Hepatocyte (in vitro differentiated cells): ENCODE measurements around the gene OSBPL6. TPM values are rescaled to one million over a fixed set of nuclear protein-coding genes. Genes with fewer than 3 reads are reported as not detected.
A peak's percentile ranks its signal among the peaks of the same experiment; 100 is the strongest.

ENCODE experiments used
- DNase-seq: peaks from one replicate; pipeline ENCODE4 v3.0.0-alpha.2; 2016; ENCODE audit warnings: low spot score
- H2AFZ ChIP-seq: fragments of 200-600 bp; sonication (generic); 2 replicates; pipeline ENCODE4 v1.6.0; 2016; ENCODE audit warnings: antibody characterized with exemption, mild to moderate bottlenecking
- H3K27ac ChIP-seq: fragments of 200-600 bp; sonication (generic); 2 replicates; pipeline ENCODE4 v1.5.1; 2016; ENCODE audit warnings: mild to moderate bottlenecking
- H3K27me3 ChIP-seq: fragments of 200-600 bp; sonication (generic); 2 replicates; pipeline ENCODE4 v1.6.1; 2016
- H3K36me3 ChIP-seq: fragments of 200-600 bp; sonication (generic); replicated peaks from 2 replicates; pipeline ENCODE4 v1.5.1; 2016; ENCODE audit warnings: low read depth; ENCODE audit not compliant: insufficient read depth
- H3K4me1 ChIP-seq: fragments of 200-600 bp; sonication (generic); 2 replicates; pipeline ENCODE4 v1.5.1; 2016; ENCODE audit warnings: mild to moderate bottlenecking, moderate library complexity; ENCODE audit not compliant: insufficient read depth
- H3K4me2 ChIP-seq: fragments of 200-600 bp; sonication (generic); 2 replicates; pipeline ENCODE4 v1.6.0; 2016
- H3K4me3 ChIP-seq: fragments of 200-600 bp; sonication (generic); 2 replicates; pipeline ENCODE4 v1.5.1; 2016; ENCODE audit warnings: mild to moderate bottlenecking
- H3K79me2 ChIP-seq: fragments of 200-600 bp; sonication (generic); 2 replicates; pipeline ENCODE4 v1.6.0; 2017; ENCODE audit warnings: mild to moderate bottlenecking
- H3K9me2 ChIP-seq: fragments of 200-600 bp; sonication (generic); replicated peaks from 2 replicates; pipeline ENCODE4 v1.6.0; 2017; ENCODE audit warnings: mild to moderate bottlenecking; ENCODE audit not compliant: insufficient read depth
- H3K9me3 ChIP-seq: fragments of 200-600 bp; sonication (generic); 2 replicates; pipeline ENCODE4 v1.5.1; 2016; ENCODE audit warnings: low read depth, mild to moderate bottlenecking
- H4K20me1 ChIP-seq: fragments of 200-600 bp; sonication (generic); 2 replicates; pipeline ENCODE4 v1.6.0; 2016; ENCODE audit warnings: mild to moderate bottlenecking; ENCODE audit not compliant: insufficient read depth, poor library complexity, severe bottlenecking
- CTCF ChIP-seq: fragments of 200-600 bp; sonication (generic); IDR thresholded peaks from 2 replicates; pipeline ENCODE4 v1.5.1; 2016; ENCODE audit warnings: antibody characterized with exemption, mild to moderate bottlenecking; ENCODE audit not compliant: poor library complexity
- EZH2 ChIP-seq: fragments of 200-600 bp; sonication (generic); IDR thresholded peaks from 2 replicates; pipeline ENCODE4 v1.6.1; 2016; ENCODE audit warnings: antibody characterized with exemption, mild to moderate bottlenecking, borderline replicate concordance
- EZH2phosphoT487 ChIP-seq: fragments of 200-600 bp; sonication (generic); IDR thresholded peaks from one replicate; pipeline ENCODE4 v1.6.1; 2018; ENCODE audit warnings: antibody characterized with exemption, mild to moderate bottlenecking, low read depth, moderate library complexity; ENCODE audit not compliant: unreplicated experiment, severe bottlenecking
- WGBS: methylation state at CpG from one replicate; pipeline ENCODE4 v1.1.6; 2016; ENCODE audit warnings: low lambda C conversion rate; ENCODE audit errors: missing lambda C conversion rate; 5-methylcytosine and 5-hydroxymethylcytosine counted together
- polyA plus RNA-seq: library from polyadenylated mRNA; unstranded; fragments of >200 nt; fragmentation: Nextera tagmentation; extraction: Ambion mirVana; gene quantifications from 2 replicates; pipeline ENCODE4 v1.2.1, GENCODE V29; 2016
- total RNA-seq: library from RNA; depleted of rRNA; stranded (reverse); fragments of >200 nt; gene quantifications from 2 replicates; pipeline ENCODE4 v1.2.3, GENCODE V29; 2014

Gene OSBPL6
- total RNA-seq (3.0 and 3.9 TPM in 2 replicates), polyA plus RNA-seq (2.5 and 2.6 TPM in 2 replicates)

GRCh38 chr2:178193823-178194599 is at the start of gene OSBPL6:
Gene OSBPL6, plus strand, starts transcription at chr2:178194512. Its CDS starts 111,673 bp downstream, at chr2:178306185.
- no peaks in the 10 kb centered on the region for H3K4me1 ChIP-seq
- H3K79me2 ChIP-seq = no peaks in the 10 kb centered on the region
- H3K9me2 ChIP-seq = no peaks in the 10 kb centered on the region
- H3K27ac ChIP-seq = peak within 1 kb of the TSS; percentile 87
- H4K20me1 ChIP-seq = no peaks in the 10 kb centered on the region
- no peaks in the 10 kb centered on the region for H3K36me3 ChIP-seq
- peak; percentile 90 for DNase-seq
- H3K4me2 ChIP-seq = peak within 1 kb of the TSS; percentile 99
- 1% methylated on average over 68 of the region's 90 CpGs for WGBS
- TF ChIP-seq EZH2phosphoT487 (no peak), EZH2 (no peak), CTCF (no peak)
- no peaks in the 10 kb centered on the region for H3K9me3 ChIP-seq
- H3K4me3 ChIP-seq = peak within 1 kb of the TSS; percentile 61
- H3K27me3 ChIP-seq = peaks cover 33% of the 10 kb centered on the region
- H2AFZ ChIP-seq = peak within 1 kb of the TSS; percentile 99

- no peaks in the 10 kb centered on the region for H3K9me3 ChIP-seq
- no peaks in the 10 kb centered on the region for H4K20me1 ChIP-seq
- no peak overlapping the region for H3K4me3 ChIP-seq
- H3K79me2 ChIP-seq = no peaks in the 10 kb centered on the region
- DNase-seq = peak; percentile 57
- TF ChIP-seq EZH2phosphoT487 (no peak), EZH2 (no peak), CTCF (no peak)
- WGBS = 33% methylated on average over 3 of the region's 3 CpGs
- H3K27ac ChIP-seq = peak overlapping the region; percentile 30
- H3K27me3 ChIP-seq = no peaks in the 10 kb centered on the region
- peak overlapping the region; percentile 37 for H3K4me2 ChIP-seq
- no peaks in the 10 kb centered on the region for H3K4me1 ChIP-seq
- H3K9me2 ChIP-seq = no peaks in the 10 kb centered on the region
- H3K36me3 ChIP-seq = no peaks in the 10 kb centered on the region
- H2AFZ ChIP-seq = no peak overlapping the region
These were observed 42.3 kb upstream of the OSBPL6 start for GRCh38 chr2:178152033-178152432.

GRCh38 chr2:178152542-178152941 is 41.8 kb upstream of the OSBPL6 start:
- TF ChIP-seq EZH2phosphoT487 (no peak), CTCF (no peak), EZH2 (no peak)
- no peaks in the 10 kb centered on the region for H4K20me1 ChIP-seq
- no peaks in the 10 kb centered on the region for H3K4me1 ChIP-seq
- H3K4me3 ChIP-seq = no peak overlapping the region
- no peak overlapping the region for H2AFZ ChIP-seq
- H3K27ac ChIP-seq = peak overlapping the region; percentile 30
- no peaks in the 10 kb centered on the region for H3K79me2 ChIP-seq
- no peaks in the 10 kb centered on the region for H3K9me3 ChIP-seq
- no peaks in the 10 kb centered on the region for H3K9me2 ChIP-seq
- no peaks in the 10 kb centered on the region for H3K36me3 ChIP-seq
- no peak for DNase-seq
- no peaks in the 10 kb centered on the region for H3K27me3 ChIP-seq
- 54% methylated on average over 4 of the region's 4 CpGs for WGBS
- peak overlapping the region; percentile 37 for H3K4me2 ChIP-seq
